ENCODE results near the gene ZNF787.

DNA sequence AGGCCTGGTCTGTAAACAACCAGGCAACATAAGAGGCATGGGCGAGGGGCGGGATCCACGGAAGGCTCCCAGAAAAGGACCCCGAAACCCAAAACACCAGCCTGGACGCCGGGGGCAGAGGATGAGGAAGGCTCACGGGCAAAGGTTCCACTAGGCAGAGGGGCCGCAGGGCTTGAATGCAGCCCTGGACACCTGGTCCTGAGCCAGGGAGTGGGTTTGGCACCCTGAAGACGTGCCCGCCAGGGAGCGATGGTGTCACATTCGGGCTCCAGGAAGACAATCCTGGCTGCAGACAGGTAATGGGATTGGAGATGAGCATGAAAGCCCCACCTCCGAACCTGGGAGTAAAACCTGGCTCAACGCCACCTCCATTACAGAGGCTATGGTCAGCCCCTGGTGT lies 31.8 kb downstream of the ZNF787 start:
- TF ChIP-seq, protein P1, sequence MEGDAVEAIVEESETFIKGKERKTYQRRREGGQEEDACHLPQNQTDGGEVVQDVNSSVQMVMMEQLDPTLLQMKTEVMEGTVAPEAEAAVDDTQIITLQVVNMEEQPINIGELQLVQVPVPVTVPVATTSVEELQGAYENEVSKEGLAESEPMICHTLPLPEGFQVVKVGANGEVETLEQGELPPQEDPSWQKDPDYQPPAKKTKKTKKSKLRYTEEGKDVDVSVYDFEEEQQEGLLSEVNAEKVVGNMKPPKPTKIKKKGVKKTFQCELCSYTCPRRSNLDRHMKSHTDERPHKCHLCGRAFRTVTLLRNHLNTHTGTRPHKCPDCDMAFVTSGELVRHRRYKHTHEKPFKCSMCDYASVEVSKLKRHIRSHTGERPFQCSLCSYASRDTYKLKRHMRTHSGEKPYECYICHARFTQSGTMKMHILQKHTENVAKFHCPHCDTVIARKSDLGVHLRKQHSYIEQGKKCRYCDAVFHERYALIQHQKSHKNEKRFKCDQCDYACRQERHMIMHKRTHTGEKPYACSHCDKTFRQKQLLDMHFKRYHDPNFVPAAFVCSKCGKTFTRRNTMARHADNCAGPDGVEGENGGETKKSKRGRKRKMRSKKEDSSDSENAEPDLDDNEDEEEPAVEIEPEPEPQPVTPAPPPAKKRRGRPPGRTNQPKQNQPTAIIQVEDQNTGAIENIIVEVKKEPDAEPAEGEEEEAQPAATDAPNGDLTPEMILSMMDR (conservative IDR thresholded peaks at IDR 0.05; ENCODE audit: low read length): no peak
- no peak for TF ChIP-seq EZH2phosphoT487 (IDR thresholded peaks at IDR 0.05; ENCODE audit: borderline replicate concordance)

All from Loucy (cell line).